ENCODE results near the gene PCBP2.
"Not testable (repeated sequence)": the region's sequence is repeated elsewhere in the genome, so short reads cannot be mapped to it uniquely, and the experiment has no call there.

PCBP2 gene

GRCh38 chr12:53474077-53474476 lies 22.2 kb downstream of the PCBP2 start:
- DNase-seq = no peak

- DNase-seq = peak; percentile 13 to 20
Measured at GRCh38 chr12:53474819-53475218, 22.9 kb downstream of the PCBP2 start.

DNA sequence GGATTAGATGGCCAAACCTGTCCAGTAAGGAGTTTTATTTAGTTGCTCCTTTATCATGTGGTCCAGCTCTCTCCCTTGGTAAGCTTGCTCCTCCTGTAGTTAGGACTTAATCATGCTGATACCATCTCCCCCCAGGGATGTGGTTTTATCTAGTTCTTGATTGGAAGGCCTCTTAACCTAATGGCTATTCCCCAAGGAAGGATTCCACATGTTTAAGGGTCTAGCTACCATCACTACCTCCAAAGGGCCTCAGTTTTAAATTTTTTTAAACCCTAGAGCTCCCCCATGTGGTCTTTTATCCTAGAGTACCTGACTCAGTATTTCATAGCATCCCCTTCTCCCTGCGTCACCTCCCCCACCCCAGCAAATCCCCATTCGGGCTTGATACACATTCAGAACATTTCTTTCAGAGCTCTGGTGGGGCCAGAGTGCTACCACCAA lies 24.9 kb downstream of the PCBP2 start:
- DNase-seq = peak in 1 of 2 donors; percentile 18

DNA sequence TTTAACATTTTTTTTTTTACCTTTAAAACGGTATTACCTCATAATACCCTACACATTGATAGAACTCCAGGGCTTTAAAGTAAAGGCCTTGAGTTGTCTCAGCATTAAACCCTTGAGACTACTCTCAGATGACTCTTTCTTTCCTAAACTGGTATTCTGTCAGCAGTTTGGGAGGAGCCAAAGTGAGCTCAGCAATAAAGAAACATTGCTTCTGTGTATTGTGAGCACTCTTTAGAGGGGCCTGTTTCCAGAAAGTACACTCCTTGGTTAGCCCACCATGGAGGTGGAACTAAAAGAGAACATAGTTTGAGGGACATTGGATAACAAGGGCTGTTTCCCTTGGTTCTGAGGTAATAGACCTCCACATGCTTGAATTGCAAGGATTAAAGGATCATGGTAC lies 27.0 kb downstream of the PCBP2 start:
- no peak for DNase-seq

DNA sequence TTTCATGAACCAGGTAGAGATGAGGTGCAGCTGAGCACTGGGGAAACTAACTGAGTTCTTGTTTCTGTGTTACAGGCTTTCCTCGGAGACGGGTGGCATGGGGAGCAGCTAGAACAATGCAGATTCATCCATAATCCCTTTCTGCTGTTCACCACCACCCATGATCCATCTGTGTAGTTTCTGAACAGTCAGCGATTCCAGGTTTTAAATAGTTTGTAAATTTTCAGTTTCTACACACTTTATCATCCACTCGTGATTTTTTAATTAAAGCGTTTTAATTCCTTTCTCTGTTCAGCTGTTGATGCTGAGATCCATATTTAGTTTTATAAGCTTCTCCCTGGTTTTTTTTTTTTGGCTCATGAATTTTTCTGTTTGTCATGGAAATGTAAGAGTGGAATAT lies 27.4 kb downstream of the PCBP2 start:
- DNase-seq = no peak

GRCh38 chr12:53480491-53481442 lies 28.9 kb downstream of the PCBP2 start:
- no peak for DNase-seq

- not testable (repeated sequence) for DNase-seq
Measured at GRCh38 chr12:53481458-53481857, 29.6 kb downstream of the PCBP2 start.

GRCh38 chr12:53481939-53482586 lies 30.2 kb downstream of the PCBP2 start:
- DNase-seq = no peak

- DNase-seq = no peak
Measured at GRCh38 chr12:53482626-53483168, 30.8 kb downstream of the PCBP2 start.

- DNase-seq = no peak
Measured at GRCh38 chr12:53483225-53483978, 31.5 kb downstream of the PCBP2 start.

GRCh38 chr12:53483979-53484377 lies 32.1 kb downstream of the PCBP2 start:
- no peak for DNase-seq

- DNase-seq = no peak
Measured at GRCh38 chr12:53484686-53485575, 33.0 kb downstream of the PCBP2 start.

GRCh38 chr12:53485955-53486735 lies 34.2 kb downstream of the PCBP2 start:
- DNase-seq = no peak

GRCh38 chr12:53486736-53487487 lies 35.0 kb downstream of the PCBP2 start:
- no peak for DNase-seq

GRCh38 chr12:53489242-53489864 lies 37.5 kb downstream of the PCBP2 start:
- DNase-seq = no peak

- DNase-seq = no peak
Measured at GRCh38 chr12:53492188-53492587, 40.3 kb downstream of the PCBP2 start.

GRCh38 chr12:53492830-53493609 lies 41.1 kb downstream of the PCBP2 start:
- peak; percentile 72 to 83 for DNase-seq

- no peak for DNase-seq
Measured at GRCh38 chr12:53493610-53494391, 41.9 kb downstream of the PCBP2 start.

Data from inflammatory macrophage treated with lipopolysaccharide for 1 hour (primary cell).